Astrocyte of the spinal cord (primary cell): ENCODE data around the gene MUL1.

Experiments used
- DNase-seq: peaks from one replicate; pipeline ENCODE4 v3.0.0; 2011; ENCODE audit warnings: low read depth, low spot score
- H3K4me3 ChIP-seq: 2 replicates; pipeline ENCODE4 v1.5.1; 2011; ENCODE audit warnings: low read depth, mild to moderate bottlenecking, low read length, moderate library complexity
- in situ Hi-C: cut with HindIII; loops from 2 replicates; pipeline ENCODE4 v1.10.0; 2017; ENCODE audit warnings: low sequenced_read_pairs
- TF ChIP-seq, protein P1 (sequence below): IDR thresholded peaks from 2 replicates; pipeline ENCODE4 v1.5.1; 2012; ENCODE audit warnings: low read depth, mild to moderate bottlenecking, low read length, inconsistent platforms

The MUL1 gene

DNA sequence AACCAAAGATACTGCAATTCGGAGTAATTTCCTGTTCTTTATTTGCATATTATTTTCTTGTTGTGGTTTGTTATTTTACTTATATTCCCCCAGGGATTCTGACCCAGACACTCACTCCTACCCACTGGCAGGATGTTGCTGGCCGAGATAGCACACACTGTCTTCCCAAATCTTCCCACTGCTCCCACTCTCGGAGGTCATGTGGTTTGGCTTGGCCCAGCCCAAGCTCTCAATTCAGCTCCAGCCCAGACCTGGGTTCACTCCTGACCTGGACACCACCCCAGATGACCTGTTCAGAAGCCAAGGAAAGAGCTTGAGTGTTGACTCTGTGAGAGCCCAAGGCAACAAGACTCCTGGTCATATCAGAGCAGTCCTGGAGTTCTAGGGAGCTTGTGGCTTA, 43.2 kb upstream of the MUL1 start:
- in situ Hi-C loops, result no loop called here
- TF ChIP-seq, protein P1, sequence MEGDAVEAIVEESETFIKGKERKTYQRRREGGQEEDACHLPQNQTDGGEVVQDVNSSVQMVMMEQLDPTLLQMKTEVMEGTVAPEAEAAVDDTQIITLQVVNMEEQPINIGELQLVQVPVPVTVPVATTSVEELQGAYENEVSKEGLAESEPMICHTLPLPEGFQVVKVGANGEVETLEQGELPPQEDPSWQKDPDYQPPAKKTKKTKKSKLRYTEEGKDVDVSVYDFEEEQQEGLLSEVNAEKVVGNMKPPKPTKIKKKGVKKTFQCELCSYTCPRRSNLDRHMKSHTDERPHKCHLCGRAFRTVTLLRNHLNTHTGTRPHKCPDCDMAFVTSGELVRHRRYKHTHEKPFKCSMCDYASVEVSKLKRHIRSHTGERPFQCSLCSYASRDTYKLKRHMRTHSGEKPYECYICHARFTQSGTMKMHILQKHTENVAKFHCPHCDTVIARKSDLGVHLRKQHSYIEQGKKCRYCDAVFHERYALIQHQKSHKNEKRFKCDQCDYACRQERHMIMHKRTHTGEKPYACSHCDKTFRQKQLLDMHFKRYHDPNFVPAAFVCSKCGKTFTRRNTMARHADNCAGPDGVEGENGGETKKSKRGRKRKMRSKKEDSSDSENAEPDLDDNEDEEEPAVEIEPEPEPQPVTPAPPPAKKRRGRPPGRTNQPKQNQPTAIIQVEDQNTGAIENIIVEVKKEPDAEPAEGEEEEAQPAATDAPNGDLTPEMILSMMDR, result no peak
- DNase-seq, result no peak
- no peak overlapping the region for H3K4me3 ChIP-seq

DNA sequence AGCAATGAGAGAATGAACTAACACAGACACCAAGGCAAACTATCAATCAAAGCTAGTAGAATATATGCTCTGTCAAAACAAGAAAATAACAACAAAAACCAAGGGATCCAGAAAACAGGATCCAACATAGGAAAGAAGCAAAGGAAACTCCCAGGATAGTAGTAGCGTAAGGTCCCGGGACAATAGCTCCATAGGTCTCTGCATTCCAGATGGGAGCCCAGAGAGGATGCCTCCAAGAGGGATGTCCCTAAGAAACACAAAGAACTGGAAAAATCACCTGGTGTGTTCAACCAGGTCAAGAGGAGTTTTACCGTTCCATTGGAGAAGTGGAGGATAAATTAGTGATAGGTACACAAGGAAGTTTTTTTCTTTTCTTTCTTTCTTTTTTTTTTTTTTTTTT, 38.7 kb upstream of the MUL1 start:
- TF ChIP-seq, protein P1, result no peak

DNA sequence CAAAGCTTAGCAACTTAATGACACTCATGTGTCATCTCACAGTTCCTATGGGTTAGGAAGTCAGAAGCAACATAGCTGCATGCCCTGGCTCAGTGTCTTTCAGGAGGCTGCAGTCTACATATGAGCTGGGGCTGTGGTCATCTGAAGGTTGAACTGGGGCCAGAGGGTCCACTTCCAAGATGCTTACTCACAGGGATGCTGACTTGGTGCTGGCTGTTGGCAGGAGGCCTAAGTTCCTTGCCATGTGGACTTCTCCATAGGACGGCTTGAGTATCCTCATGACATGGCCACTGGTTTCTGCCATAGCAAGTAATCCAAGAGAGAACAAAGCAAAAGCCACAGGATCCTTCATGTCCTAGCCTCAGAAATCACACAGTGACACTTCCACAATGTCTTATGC, 32.3 kb upstream of the MUL1 start:
- TF ChIP-seq, protein P1, result no peak
- no peak overlapping the region for H3K4me3 ChIP-seq
- no peak for DNase-seq
- in situ Hi-C loops, result no loop called here

More for the DNA sequence above, 38.7 kb upstream of the MUL1 start:
- no peak for DNase-seq
- H3K4me3 ChIP-seq, result no peak overlapping the region
- in situ Hi-C loops, result no loop called here

DNA sequence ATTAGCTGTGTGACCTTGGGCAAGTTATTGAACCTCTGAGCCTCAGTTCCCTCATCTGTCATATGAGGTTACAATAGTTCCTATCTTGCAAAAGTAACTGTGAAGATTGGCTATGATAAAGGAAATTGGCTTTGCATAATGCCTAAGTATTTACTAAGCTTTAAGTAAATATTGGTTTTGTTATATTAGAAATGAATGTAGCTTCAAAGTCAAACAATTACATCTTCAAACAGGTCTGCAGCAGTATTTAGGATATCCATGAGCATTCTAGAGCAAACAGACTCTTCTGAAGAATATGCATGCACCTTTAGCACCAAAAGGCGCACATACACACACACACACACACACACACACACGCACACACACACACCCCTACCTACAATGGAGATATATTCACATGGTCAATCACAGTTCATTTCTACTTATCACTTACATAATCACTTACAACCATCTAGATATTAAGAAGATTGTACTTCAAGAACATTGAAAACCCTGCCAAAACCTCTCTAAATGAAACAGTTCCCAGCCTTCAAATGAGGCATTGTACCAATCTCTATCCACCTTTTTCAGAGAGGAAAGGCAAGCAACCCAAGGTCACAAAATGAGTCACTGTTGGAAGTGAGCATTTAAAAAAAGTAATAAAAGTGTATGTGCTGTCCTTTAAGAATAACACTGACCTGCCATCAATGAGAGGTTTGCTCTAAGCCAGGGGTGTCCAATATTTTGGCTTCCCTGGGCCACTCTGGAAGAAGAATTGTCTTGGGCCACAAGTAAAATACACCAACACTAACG, 31.0 kb upstream of the MUL1 start:
- no peak overlapping the region for H3K4me3 ChIP-seq
- in situ Hi-C loops, result no loop called here
- no peak for DNase-seq
- TF ChIP-seq, protein P1, result no peak

DNA sequence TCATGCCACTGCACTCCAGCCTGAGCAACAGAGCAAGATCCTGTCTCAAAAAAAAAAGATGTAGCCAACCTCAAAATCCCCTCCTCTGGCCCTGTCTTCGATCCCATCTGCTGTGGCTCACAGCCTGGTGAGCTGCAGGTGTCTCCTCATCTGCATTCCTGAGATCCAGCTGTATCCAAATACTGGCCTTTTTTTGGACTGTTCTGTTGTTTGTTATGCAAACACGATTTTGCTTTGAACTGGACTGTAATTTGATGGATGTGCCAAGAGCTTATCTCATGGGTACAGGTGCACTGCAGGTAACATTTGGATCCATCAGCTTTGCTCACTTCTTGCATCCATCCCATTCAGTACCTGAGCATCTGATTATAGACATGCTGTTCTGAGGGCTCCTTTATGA, 30.3 kb upstream of the MUL1 start:
- no peak for DNase-seq
- no peak overlapping the region for H3K4me3 ChIP-seq
- in situ Hi-C loops, result no loop called here
- TF ChIP-seq, protein P1, result no peak

DNA sequence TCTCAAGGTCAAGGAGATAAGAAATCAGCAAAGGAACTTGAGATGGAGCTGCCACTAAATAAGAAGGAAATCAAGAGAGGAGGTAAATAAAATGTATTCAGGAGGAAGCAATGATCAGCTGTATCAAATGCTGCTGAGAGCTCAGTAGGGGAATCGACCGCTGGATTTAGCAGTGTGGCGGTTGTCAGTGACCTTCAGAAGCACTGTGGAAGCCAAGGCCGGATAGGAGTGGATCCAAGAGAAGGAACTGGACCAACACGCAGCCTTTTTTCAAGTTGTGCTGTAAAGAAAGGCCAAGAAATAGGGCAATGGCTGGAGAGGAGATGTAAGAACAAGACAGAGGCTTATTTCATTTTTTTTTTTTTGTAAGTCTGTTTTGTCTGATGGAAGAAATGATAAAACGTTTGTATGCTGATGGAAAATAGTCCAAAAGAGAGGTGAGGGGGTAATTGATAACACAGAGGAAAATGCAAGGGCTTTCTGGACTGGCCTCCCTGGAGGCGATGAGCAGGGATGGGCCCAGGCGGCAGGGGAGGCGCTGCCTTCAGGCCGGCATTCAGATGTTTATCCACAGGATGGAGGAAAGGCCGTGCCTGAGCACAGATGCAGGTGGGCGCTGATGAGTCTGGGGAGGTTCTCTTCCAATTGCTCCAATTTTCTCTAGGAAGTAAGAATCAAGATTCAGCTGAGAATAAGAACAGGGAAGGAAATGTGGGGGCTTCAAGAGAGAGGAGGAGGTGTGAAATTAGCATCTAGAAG, 26.9 kb upstream of the MUL1 start:
- no peak overlapping the region for H3K4me3 ChIP-seq
- no peak for DNase-seq
- in situ Hi-C loops, result no loop called here
- TF ChIP-seq, protein P1, result no peak
